ENCODE results near the gene CARNS1.
"Not testable (repeated sequence)": the region's sequence is repeated elsewhere in the genome, so short reads cannot be mapped to it uniquely, and the experiment has no call there.

Gene CARNS1

GRCh38 chr11:67445515-67445914 lies 30.0 kb downstream of the CARNS1 start:
- DNase-seq, result no peak

GRCh38 chr11:67448220-67448609 lies 32.7 kb downstream of the CARNS1 start:
- no peak for DNase-seq

GRCh38 chr11:67449116-67449844 lies 33.8 kb downstream of the CARNS1 start:
- no peak for DNase-seq

DNA sequence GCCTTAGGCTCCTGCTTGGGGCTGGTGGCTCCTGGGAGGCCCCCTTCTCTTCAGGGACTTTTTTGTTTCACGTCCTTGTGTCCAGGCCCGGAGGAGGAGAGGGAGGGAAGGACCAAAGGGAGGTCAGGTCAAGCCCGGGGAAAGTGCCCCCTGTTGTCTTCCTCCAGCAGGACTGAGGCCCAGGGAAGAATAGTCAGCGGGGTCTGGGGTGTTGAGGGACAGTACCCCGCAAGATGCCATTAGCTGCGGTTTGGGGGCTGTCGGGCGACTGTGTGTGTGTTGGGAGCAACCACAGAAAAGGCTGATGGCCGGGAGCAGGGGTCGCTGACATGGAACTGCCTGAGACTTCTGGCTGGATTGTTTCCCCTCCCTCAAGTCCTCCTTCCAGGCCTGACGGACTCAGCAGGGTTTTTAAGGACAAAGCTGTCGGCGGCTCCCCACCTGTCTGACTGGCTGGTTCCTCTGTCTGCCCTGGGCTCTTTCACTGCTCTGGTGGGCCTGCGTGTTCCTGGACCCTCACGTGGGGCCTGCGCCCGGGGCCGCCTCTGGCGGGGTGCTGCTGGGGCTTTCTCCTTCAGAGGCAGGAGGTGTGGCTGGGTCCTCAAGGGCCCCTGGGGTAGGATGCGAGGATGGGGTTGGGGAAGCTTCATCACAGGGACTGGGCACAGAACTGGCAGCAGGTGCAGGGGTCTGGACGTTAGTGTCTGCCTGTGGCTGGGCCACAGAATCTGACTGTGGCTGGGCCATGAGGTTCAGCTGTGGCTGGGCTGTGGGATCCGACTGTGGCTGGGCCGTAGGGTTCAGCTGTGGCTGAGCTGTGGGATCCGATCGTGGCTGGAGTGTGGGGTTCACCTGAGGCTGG lies 35.5 kb downstream of the CARNS1 start:
- no peak for DNase-seq

- DNase-seq, result no peak
These were observed 36.1 kb downstream of the CARNS1 start for GRCh38 chr11:67451658-67451976.

- DNase-seq, result no peak
These were observed 36.9 kb downstream of the CARNS1 start, which contains the start of gene GPR152 for GRCh38 chr11:67452141-67452952. TSS of gene GPR152 (minus strand) at chr11:67452729. CDS start at chr11:67452724, 5 bp downstream.

DNA sequence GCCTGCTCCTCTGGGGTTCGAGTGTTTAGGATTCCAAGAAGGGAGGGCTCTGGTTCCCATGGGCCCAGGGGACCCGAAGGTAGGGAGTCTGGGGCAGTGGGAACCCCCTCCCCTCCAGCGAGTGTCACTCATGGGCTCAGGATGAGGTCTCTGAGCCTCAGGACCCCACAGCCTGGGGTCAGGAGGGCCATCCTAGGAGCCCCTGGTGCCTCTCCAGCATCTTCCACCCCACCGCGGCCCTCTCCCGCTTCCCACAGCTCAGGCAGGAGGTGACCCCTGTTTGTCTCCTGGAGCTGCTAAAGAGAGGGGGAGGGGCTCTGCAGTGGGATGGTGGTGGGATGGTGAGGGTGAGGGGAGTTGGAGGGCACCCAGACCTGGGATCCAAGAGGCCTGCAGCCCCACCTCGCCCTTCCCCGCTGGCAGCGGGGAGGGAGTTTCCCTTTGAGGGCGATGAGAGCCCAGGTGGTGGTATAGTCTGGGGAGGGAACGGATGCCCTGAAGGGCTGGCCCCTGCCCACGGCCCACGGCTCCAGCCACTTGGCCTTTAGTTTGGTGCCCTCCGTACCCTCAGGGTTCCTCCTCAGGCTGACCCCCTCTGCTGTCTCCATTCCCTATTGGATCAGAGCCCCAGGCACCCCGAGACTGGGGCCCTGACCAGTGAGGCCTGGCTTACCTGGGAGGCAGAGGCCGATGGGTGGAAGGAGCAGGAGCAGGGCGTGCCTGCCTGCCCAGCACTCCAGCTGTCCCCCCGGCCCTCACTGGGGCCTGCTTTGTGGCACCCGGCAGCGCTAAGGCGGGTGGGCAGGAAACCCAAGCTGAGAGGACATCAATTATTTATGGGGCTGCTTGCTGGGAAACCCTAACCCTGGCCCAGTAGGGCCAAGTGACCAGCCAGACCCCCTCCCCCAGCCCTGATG lies 38.6 kb downstream of the CARNS1 start:
- no peak for DNase-seq

DNA sequence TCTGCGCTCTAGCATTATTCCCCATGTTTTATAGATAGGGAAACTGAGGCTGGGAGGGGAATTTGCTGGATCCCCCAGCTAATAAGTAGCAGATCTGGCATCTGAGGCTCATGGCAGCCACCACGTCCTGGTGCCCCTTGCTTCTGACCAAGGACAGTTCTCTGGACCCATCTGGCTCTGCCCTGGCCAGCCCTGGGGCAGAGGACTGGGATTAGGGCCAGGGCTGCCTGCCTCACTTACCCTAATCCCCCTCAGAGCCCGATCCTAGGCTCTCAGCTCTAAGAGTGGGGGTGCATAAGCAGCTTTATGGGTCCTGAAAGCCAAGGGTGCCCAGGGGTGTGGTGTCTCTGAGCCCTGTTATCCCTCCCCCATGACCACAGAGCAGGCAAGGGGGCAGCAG lies 39.6 kb downstream of the CARNS1 start, which contains the start of gene CABP4:
Gene CABP4 (plus strand): TSS at position 301 of the 400 bp plus-strand sequence. CDS start 70 bp downstream, at position 371.
- no peak for DNase-seq

DNA sequence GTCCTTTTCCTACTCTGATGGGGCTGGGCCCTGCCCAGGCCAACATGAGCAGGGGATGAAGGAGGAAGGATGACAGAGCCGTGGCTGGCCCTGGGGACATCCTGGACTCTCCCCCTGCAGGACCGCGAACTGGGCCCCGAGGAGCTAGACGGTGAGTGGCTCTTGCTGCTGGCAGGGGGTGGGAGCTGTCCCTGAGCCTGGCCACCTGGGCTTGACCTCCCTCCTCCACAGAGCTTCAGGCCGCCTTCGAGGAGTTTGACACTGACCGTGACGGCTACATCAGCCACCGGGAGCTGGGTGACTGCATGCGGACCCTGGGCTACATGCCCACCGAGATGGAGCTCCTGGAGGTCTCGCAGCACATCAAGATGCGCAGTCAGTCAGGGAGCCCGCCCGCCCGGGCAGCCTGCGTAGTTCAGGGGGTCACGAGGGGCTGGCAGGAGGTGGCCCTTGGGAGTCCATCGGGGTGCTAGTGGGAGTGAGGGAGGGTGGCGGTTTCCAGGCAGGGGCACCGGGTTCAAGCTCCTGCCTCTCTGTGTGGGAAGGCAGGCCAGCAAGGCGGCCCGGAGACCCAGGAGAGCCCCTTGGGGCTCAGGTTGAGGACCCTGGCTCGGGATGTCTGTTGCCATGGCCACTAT lies 40.7 kb downstream of the CARNS1 start:
- DNase-seq, result no peak

DNA sequence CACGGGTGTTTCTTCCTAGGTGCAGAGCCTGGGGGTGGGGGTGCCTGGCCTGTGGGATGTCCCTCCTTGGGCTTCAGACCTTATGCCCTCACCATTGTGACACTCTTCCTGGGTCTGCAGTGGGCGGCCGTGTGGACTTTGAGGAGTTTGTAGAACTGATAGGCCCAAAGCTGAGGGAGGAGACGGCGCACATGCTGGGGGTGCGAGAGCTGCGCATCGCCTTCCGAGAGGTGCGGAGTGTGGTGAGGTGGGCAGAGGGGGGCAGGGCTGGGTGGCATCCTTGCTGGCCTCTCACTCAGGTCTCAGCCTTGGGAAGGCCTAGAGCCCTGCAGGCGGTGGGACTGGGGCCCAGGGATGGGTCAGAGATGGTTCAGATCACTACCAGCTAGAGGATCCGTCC lies 42.0 kb downstream of the CARNS1 start:
- DNase-seq, result no peak

- no peak for DNase-seq
These were observed 42.8 kb downstream of the CARNS1 start for GRCh38 chr11:67458266-67458665.

- DNase-seq, result no peak
These were observed 47.7 kb downstream of the CARNS1 start for GRCh38 chr11:67463186-67463585.

- no peak for DNase-seq
These were observed 48.4 kb downstream of the CARNS1 start for GRCh38 chr11:67463680-67464410.

DNA sequence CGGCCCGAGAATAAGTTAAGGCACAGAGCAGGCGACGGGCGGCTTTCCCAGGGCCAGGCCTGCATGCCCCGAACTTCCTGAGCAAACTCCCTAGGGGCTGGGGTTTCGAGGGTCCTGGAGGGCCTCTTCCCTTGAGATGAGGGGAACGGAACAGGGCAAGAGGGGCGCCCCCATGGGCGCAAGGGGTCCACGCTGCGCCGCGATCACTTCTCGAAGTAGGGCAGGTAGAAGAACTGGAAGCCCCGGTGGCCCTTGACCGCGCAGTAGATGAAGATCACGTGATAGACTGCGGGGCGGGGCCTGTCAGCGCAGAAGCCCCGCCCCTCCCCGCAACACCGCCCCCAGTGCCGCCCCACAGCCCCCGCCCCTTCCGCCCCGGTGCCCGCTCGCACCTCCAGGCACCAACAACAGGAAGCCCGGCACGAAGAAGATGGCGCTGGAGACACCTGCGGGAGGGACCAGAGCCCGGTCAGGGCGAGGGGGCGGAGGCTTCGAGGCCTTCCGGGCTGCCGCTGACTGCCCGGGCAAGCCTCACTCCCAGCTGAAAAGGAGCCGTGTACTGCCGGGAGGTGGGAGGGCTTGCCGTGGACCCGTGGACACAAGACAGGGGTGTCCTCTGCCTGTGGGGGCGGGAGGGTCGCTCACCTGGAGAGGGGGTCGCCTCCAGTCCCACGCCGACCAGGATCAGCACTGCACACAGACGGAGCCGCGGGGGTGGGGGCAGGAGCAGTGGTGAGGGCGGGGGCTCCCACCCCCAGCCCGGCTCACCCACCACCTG lies 49.1 kb downstream of the CARNS1 start:
- DNase-seq, result peak; percentile 91

GRCh38 chr11:67465189-67465510 lies 49.7 kb downstream of the CARNS1 start:
- no peak for DNase-seq

DNA sequence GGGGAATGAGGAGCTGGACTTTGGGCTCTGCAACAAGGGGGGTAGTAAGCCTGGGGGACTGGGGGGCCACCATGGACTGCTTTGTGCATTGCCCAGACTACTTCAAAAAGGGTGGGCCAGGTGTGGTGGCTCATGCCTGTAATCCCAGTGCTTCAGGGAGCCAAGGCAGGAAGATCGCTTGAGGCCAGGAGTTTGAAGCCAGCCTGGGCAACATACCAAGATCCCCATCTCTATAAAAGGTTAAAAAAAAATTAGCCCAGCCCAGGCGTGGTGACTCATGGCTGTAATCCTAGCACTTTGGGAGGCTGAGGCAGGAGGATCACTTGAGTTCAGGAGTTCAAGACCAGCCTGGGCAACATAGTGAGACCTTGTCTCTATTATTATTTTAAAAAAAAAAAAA lies 50.1 kb downstream of the CARNS1 start:
- DNase-seq, result not testable (repeated sequence)

DNA sequence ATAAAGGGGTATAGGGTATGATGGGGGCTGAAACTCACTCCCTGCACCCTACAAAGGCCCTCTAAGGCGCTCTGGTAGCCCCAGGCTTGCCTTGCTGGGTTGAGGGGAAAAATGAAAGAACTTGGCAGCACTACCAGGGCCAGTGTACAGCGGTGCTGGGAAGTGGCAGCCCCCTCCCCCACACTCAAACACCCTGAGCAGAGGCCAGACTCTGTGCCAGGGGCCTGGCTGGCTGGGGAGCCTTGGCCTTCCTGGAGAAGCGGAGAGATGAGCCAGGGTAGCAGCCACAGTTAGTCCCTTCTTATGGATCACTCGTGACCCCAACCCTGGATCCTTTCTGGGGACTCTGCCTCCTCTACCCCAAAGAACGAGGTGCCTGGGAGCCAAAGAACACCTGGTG lies 50.9 kb downstream of the CARNS1 start:
- DNase-seq, result no peak

- DNase-seq, result no peak
These were observed 51.7 kb downstream of the CARNS1 start for GRCh38 chr11:67466962-67467771.

- DNase-seq, result no peak
These were observed 52.6 kb downstream of the CARNS1 start for GRCh38 chr11:67468056-67468455.

GRCh38 chr11:67468456-67468758 lies 52.9 kb downstream of the CARNS1 start:
- DNase-seq, result no peak
